IPS-18c (cell line): Measurements from ENCODE around the gene DYRK1B.

Experiments
- H3K4me3 ChIP-seq: 2 replicates; pipeline ENCODE4 v1.7.0; 2013; ENCODE audit warnings: low read depth, mild to moderate bottlenecking, low read length, moderate library complexity; ENCODE audit not compliant: insufficient read depth
- H3K9me3 ChIP-seq: one replicate; pipeline ENCODE4 v1.6.1; 2013; ENCODE audit warnings: mild to moderate bottlenecking, low read length, moderate library complexity; ENCODE audit not compliant: control insufficient read depth, insufficient read depth

DYRK1B gene

DNA sequence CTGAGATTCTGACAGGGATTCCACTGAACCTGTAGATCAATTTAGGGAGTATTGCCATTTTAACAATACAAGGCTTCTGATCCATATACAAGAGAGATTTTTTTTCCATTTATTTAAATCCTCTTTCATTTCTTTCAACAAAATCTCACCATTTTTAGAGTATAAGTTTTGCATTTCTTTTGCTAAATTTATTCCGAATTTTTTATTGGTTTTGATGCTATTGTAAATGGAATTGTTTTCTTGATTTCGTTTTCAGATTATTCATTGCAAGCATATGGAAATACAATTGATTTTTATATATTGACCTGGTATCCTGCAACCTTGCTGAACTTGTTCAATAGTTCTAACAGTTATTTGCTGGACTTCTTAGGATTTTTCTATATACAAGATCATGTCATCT, 36.9 kb downstream of the DYRK1B start:
- H3K4me3 ChIP-seq, result no peak overlapping the region

GRCh38 chr19:39796000-39796498, 37.9 kb downstream of the DYRK1B start:
- no peak overlapping the region for H3K4me3 ChIP-seq
- no peaks in the 10 kb centered on the region for H3K9me3 ChIP-seq

More for the DNA sequence above, 36.9 kb downstream of the DYRK1B start:
- H3K9me3 ChIP-seq, result no peaks in the 10 kb centered on the region

DNA sequence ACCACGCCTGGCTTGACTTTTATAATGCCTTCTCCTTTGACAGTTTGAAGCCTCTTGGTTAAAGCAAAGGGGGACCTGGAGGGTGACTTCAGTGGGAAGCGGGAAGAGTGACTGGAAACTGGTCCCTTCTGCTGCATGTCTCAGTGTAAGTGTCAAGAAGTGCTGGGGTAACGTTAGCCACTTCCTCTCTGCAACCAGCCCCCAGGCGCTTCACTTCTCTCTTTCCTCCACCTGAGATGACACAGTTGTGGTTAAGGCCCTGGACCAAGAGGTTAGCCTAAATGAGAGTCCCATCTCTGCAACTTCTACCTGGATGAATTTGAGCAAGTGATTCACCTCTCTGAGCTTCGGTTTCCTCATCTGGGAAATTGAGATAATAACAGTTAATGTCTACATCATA, 39.0 kb downstream of the DYRK1B start:
- no peaks in the 10 kb centered on the region for H3K9me3 ChIP-seq

GRCh38 chr19:39792999-39793546, 40.9 kb downstream of the DYRK1B start:
- H3K9me3 ChIP-seq, result no peaks in the 10 kb centered on the region
- peak overlapping the region; percentile 47 for H3K4me3 ChIP-seq

More for the DNA sequence above, 39.0 kb downstream of the DYRK1B start:
- H3K4me3 ChIP-seq, result no peak overlapping the region

DNA sequence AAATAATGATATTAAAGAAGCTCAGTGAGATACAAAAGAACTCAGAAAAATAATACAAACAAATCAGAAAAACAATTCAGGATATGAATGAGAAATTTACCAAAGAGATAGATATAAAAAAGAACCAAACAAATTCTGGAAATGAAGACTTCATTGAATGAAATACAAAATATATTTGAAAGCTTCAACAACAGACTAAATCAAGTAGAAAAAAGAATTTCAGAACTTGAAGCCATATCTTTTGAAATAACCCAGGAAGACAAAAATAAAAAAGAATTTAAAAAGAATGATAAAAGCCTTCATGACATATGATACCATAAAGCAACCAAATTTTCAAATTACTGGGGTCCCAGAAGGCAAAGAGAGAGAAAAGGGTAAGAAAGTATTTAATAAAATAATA, 45.7 kb downstream of the DYRK1B start:
- no peak overlapping the region for H3K4me3 ChIP-seq
- H3K9me3 ChIP-seq, result no peaks in the 10 kb centered on the region

- no peaks in the 10 kb centered on the region for H3K9me3 ChIP-seq
- no peak overlapping the region for H3K4me3 ChIP-seq
Observed at GRCh38 chr19:39780894-39781293, 53.1 kb downstream of the DYRK1B start.

DNA sequence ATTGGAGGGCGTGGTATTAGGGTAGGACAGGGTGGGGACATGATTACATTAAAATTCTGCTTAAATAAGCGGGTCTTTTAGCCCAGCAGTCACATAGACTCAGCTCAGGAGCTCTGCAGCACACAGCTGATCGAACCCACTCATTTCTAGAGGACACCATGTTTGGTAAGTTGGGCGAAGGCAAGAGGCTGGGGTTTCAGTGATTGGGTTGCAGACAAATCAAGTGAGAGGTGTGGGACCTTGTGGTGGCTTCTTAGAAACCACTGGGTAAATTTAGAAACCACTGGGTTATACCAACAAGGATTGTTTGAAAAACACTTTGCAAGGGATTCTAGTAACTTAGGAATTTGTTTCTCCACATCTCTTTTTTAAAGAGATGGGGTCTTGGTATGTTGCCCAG, 55.2 kb downstream of the DYRK1B start, which contains the start of gene LEUTX:
LEUTX (plus strand) TSS at position 92 of the 400 bp plus-strand sequence; CDS start at position 159, 67 bp downstream.
- Histone ChIP-seq H3K4me3 (no peak within 1 kb of the TSS), H3K9me3 (no peaks in the 10 kb centered on the region)
